GM21619 (cell line): Measurements from ENCODE around the gene DNAH10.

ENCODE experiments used
- ATAC-seq: cut with Tn5 transposase; IDR thresholded peaks from one replicate; pipeline ENCODE4 v1.9.1; 2021; ENCODE audit not compliant: unreplicated experiment

Gene DNAH10

GRCh38 chr12:123761841-123762714, at the start of gene DNAH10:
TSS of gene DNAH10 (plus strand) at chr12:123762301. CDS start at chr12:123762337, 36 bp downstream.
- peak; percentile 58 for ATAC-seq

- ATAC-seq: no peak
These were observed 49.3 kb upstream of the DNAH10 start for GRCh38 chr12:123712780-123713319.

GRCh38 chr12:123713398-123713797, 48.7 kb upstream of the DNAH10 start:
- no peak for ATAC-seq

- ATAC-seq: no peak
These were observed 48.1 kb upstream of the DNAH10 start for GRCh38 chr12:123713823-123714585.

GRCh38 chr12:123715195-123715594, 46.9 kb upstream of the DNAH10 start:
- no peak for ATAC-seq

GRCh38 chr12:123717350-123717749, 44.8 kb upstream of the DNAH10 start:
- ATAC-seq: no peak

- no peak for ATAC-seq
These were observed 41.8 kb upstream of the DNAH10 start for GRCh38 chr12:123720141-123720814.

GRCh38 chr12:123721245-123721644, 40.9 kb upstream of the DNAH10 start:
- ATAC-seq: no peak

GRCh38 chr12:123723011-123723410, 39.1 kb upstream of the DNAH10 start:
- no peak for ATAC-seq

- ATAC-seq: no peak
These were observed 38.3 kb upstream of the DNAH10 start for GRCh38 chr12:123723765-123724164.

- no peak for ATAC-seq
These were observed 35.9 kb upstream of the DNAH10 start for GRCh38 chr12:123726244-123726643.

GRCh38 chr12:123726962-123727361, 35.1 kb upstream of the DNAH10 start:
- no peak for ATAC-seq

- ATAC-seq: no peak
These were observed 34.2 kb upstream of the DNAH10 start for GRCh38 chr12:123727878-123728277.

GRCh38 chr12:123731596-123731995, 30.5 kb upstream of the DNAH10 start:
- no peak for ATAC-seq

GRCh38 chr12:123732251-123732650, 29.9 kb upstream of the DNAH10 start:
- ATAC-seq: no peak

- no peak for ATAC-seq
These were observed 28.9 kb upstream of the DNAH10 start for GRCh38 chr12:123733229-123733628.

- no peak for ATAC-seq
These were observed 27.8 kb upstream of the DNAH10 start for GRCh38 chr12:123734268-123734667.

GRCh38 chr12:123741937-123742572, 20.0 kb upstream of the DNAH10 start:
- ATAC-seq: no peak

GRCh38 chr12:123743002-123743401, 19.1 kb upstream of the DNAH10 start:
- ATAC-seq: no peak

- no peak for ATAC-seq
These were observed 17.3 kb upstream of the DNAH10 start for GRCh38 chr12:123744836-123745235.

GRCh38 chr12:123747309-123747708, 14.8 kb upstream of the DNAH10 start:
- ATAC-seq: no peak
